MM.1S (cell line): Measurements from ENCODE around the gene EFNA5.

Experiments
- DNase-seq: peaks from one replicate; pipeline ENCODE4 v3.0.0-alpha.2; 2015
- H2AFZ ChIP-seq: fragments of 300-600 bp; sonication (generic); 2 replicates; pipeline ENCODE4 v1.6.0; 2016; ENCODE audit warnings: antibody characterized with exemption, low read length
- H3F3A ChIP-seq: fragments of 300-600 bp; sonication (generic); 2 replicates; pipeline ENCODE4 v1.6.1; 2016; ENCODE audit warnings: mild to moderate bottlenecking, antibody characterized with exemption, low read length, moderate library complexity, mixed read lengths; ENCODE audit not compliant: insufficient read depth
- H3K27ac ChIP-seq: fragments of 300-600 bp; sonication (generic); 2 replicates; pipeline ENCODE4 v1.5.1; 2016; ENCODE audit warnings: mild to moderate bottlenecking, low read length
- H3K27me3 ChIP-seq: fragments of 300-600 bp; sonication (generic); replicated peaks from 2 replicates; pipeline ENCODE4 v1.6.0; 2016; ENCODE audit warnings: low read length; ENCODE audit not compliant: insufficient read depth
- H3K36me3 ChIP-seq: fragments of 300-600 bp; sonication (generic); replicated peaks from 2 replicates; pipeline ENCODE4 v1.6.1; 2016; ENCODE audit warnings: mild to moderate bottlenecking, low read length, mixed read lengths; ENCODE audit not compliant: insufficient read depth
- H3K4me1 ChIP-seq: fragments of 300-600 bp; sonication (generic); 2 replicates; pipeline ENCODE4 v1.6.1; 2016; ENCODE audit warnings: low read length, mixed read lengths
- H3K4me2 ChIP-seq: fragments of 300-600 bp; sonication (generic); 2 replicates; pipeline ENCODE4 v1.6.0; 2016; ENCODE audit warnings: low read depth, low read length
- H3K4me3 ChIP-seq: fragments of 300-600 bp; sonication (generic); 2 replicates; pipeline ENCODE4 v1.5.1; 2016; ENCODE audit warnings: low read length, mixed read lengths
- H3K79me2 ChIP-seq: fragments of 300-600 bp; sonication (generic); 2 replicates; pipeline ENCODE4 v1.6.1; 2016; ENCODE audit warnings: mixed run types, low read length, mixed read lengths
- H3K9ac ChIP-seq: fragments of 300-600 bp; sonication (generic); 2 replicates; pipeline ENCODE4 v1.6.1; 2016; ENCODE audit warnings: low read length, mixed read lengths
- H3K9me2 ChIP-seq: fragments of 300-600 bp; sonication (generic); replicated peaks from 2 replicates; pipeline ENCODE4 v1.6.1; 2016; ENCODE audit warnings: mild to moderate bottlenecking, low read length, mixed read lengths; ENCODE audit not compliant: insufficient read depth
- H3K9me3 ChIP-seq: fragments of 300-600 bp; sonication (generic); replicated peaks from 2 replicates; pipeline ENCODE4 v1.6.1; 2016; ENCODE audit warnings: mild to moderate bottlenecking, low read length, mixed read lengths; ENCODE audit not compliant: insufficient read depth
- H4K20me1 ChIP-seq: fragments of 300-600 bp; sonication (generic); 2 replicates; pipeline ENCODE4 v1.6.1; 2016; ENCODE audit warnings: mild to moderate bottlenecking, low read length, moderate library complexity, mixed read lengths; ENCODE audit not compliant: insufficient read depth
- EZH2 ChIP-seq: fragments of 300-600 bp; sonication (generic); optimal IDR thresholded peaks from 2 replicates; pipeline ENCODE3; 2017; ENCODE audit warnings: low read depth, mild to moderate bottlenecking, antibody characterized with exemption, low read length, mixed read lengths
- EZH2phosphoT487 ChIP-seq: fragments of 300-600 bp; sonication (generic); IDR thresholded peaks from 2 replicates; pipeline ENCODE4 v1.6.1; 2018; ENCODE audit warnings: antibody characterized with exemption, low read length
- TF ChIP-seq, protein P1 (sequence below): fragments of 300-600 bp; sonication (generic); IDR thresholded peaks from 2 replicates; pipeline ENCODE4 v1.5.1; 2016; ENCODE audit warnings: antibody characterized with exemption, low read length, mixed read lengths

EFNA5 gene

DNA sequence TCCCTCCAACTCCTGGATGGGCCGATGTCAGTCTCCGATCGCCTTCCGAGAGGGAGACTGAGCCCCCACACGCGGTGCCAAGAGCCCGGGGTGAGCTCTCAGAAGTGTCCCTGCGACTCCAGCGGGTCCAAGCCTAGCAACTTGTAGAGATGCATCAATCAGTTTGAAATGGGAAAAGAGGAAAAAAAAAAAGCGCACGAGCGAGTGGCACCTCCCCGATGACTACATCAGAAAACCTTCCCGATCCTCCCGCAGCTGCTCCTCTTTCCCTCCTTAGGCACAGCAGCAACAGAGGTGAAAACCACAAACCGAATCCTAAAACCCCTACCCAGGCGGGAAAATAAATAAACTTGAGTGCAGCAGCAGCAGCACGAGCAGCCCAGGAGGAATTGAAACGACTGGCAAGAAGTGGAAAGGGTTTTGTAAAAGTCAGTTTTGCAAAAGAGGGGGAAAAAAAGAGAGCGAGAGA is 1.0 kb upstream of the EFNA5 start:
- Histone ChIP-seq H3K36me3 (no peaks in the 10 kb centered on the region), H3K4me1 (no peaks in the 10 kb centered on the region), H3K79me2 (no peaks in the 10 kb centered on the region), H3F3A (peaks cover 15% of the 10 kb centered on the region), H4K20me1 (no peaks in the 10 kb centered on the region), H3K4me3 (peak overlapping the region; percentile 58), H3K9me3 (no peaks in the 10 kb centered on the region), H3K4me2 (peak overlapping the region; percentile 95), H3K9ac (peak overlapping the region; percentile 27; the same call in 1 of the 2 replicates), H3K27ac (no peak overlapping the region), H3K9me2 (no peaks in the 10 kb centered on the region), H3K27me3 (no peaks in the 10 kb centered on the region), H2AFZ (peak overlapping the region; percentile 89)
- TF ChIP-seq, protein P1, sequence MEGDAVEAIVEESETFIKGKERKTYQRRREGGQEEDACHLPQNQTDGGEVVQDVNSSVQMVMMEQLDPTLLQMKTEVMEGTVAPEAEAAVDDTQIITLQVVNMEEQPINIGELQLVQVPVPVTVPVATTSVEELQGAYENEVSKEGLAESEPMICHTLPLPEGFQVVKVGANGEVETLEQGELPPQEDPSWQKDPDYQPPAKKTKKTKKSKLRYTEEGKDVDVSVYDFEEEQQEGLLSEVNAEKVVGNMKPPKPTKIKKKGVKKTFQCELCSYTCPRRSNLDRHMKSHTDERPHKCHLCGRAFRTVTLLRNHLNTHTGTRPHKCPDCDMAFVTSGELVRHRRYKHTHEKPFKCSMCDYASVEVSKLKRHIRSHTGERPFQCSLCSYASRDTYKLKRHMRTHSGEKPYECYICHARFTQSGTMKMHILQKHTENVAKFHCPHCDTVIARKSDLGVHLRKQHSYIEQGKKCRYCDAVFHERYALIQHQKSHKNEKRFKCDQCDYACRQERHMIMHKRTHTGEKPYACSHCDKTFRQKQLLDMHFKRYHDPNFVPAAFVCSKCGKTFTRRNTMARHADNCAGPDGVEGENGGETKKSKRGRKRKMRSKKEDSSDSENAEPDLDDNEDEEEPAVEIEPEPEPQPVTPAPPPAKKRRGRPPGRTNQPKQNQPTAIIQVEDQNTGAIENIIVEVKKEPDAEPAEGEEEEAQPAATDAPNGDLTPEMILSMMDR = no peak
- TF ChIP-seq EZH2phosphoT487 (no peak), EZH2 (no peak)
- DNase-seq = peak; percentile 10

DNA sequence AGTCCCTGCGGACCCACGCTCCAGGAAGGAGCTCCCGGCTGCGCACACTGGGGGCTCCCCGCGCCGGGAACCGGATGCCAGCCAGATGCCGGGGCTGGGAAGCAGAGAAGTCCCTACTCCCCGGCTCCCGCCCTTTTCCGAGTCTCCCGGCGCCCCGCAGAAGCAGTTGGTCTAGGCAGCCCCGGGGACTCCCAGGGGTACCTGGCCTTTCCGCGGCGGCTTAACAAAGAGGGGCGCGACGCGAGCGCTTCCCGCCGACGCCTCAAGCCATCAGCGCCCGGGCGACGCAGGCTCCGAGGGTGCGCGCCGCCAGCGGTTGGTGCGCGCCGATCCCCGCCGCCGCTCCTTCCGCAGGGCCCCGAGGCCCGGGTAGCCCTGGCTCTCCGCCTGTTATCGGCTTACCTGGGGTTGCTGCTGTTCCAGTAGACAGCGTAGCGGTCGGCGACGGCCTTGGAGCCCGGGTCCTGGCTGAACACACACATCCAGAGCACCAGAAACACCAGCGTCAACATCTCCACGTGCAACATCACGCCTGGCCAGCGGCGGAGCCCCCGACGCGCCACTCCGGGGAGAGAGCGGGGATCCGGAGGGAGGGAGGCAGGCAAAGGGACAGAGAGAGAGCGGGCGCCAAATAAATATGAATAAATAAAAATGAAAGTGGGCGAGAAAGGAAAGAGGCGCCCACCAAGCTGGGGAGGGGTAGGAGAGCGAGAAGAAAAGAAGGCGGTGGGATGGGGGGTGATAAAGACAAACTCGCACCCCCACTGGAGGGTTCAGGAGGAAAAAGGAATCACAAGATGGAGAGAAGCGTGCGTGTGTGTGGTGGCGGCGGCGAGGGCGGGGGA is 428 bp downstream of the EFNA5 start:
- H2AFZ ChIP-seq = peak overlapping the region; percentile 79
- no peaks in the 10 kb centered on the region for H4K20me1 ChIP-seq
- H3K79me2 ChIP-seq = no peaks in the 10 kb centered on the region
- DNase-seq = peak; percentile 52
- H3K9ac ChIP-seq = peak overlapping the region; percentile 7; the same call in 1 of the 2 replicates
- H3K9me2 ChIP-seq = no peaks in the 10 kb centered on the region
- no peaks in the 10 kb centered on the region for H3K4me1 ChIP-seq
- peaks cover 15% of the 10 kb centered on the region for H3F3A ChIP-seq
- H3K27me3 ChIP-seq = no peaks in the 10 kb centered on the region
- H3K4me3 ChIP-seq = peak overlapping the region; percentile 58
- peak overlapping the region; percentile 95 for H3K4me2 ChIP-seq
- H3K36me3 ChIP-seq = no peaks in the 10 kb centered on the region
- no peak overlapping the region for H3K27ac ChIP-seq
- H3K9me3 ChIP-seq = no peaks in the 10 kb centered on the region
- TF ChIP-seq EZH2 (no peak), EZH2phosphoT487 (no peak)
- TF ChIP-seq, protein P1 = no peak

DNA sequence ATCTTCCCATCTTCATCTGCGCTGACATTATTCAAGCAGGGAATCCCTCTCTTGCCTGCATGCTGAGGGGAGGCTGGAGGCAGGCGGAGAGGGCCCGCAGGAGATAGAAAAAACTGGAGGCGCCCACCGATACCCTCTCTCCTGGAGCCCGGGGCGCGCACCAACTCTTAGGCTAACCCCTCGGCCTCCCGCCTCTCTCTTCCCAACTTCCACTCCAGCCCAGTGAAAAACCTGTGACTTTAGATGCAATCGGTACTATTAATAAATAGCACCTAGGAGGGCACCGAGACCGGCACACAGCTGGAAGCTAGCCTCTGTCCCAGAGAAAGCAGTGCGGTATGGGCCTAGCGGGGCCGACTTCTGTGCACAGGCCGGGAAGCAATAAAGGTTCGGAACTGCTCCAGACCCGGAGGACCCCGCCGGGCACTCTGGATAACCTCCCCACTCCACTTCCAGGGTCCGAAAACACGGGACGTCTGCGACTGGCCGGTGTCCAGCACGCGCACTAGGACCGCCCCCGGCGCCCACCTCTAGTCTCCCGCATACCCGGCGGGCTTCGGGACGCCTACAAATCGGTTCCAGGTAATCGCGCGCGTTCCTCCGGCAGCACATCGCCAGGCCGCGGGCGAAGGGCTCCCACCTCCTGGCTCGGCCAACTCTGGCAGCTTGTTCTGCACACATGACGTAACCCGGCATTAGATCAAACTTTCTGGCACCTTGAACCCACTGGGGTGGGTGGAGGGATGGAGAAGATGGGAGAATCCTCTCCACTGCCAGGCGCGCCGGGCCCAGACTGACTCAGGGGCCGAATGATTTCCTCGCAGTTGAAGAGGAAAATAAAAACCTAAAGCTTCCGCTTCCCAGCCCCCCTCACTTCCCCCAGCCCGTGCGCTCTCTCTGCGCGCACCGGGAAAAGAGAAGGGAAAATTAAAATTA is 1.4 kb downstream of the EFNA5 start:
- no peaks in the 10 kb centered on the region for H3K27me3 ChIP-seq
- H3K27ac ChIP-seq = no peak overlapping the region
- H3K79me2 ChIP-seq = no peaks in the 10 kb centered on the region
- H3K9me2 ChIP-seq = no peaks in the 10 kb centered on the region
- H3F3A ChIP-seq = peaks cover 15% of the 10 kb centered on the region
- H3K4me3 ChIP-seq = peak overlapping the region; percentile 58; the same call in 1 of the 2 replicates
- H3K4me1 ChIP-seq = no peaks in the 10 kb centered on the region
- no peak overlapping the region for H3K9ac ChIP-seq
- DNase-seq = no peak
- H3K36me3 ChIP-seq = no peaks in the 10 kb centered on the region
- H3K4me2 ChIP-seq = peak overlapping the region; percentile 95
- no peaks in the 10 kb centered on the region for H4K20me1 ChIP-seq
- TF ChIP-seq EZH2phosphoT487 (no peak), EZH2 (no peak)
- TF ChIP-seq, protein P1 = no peak
- H2AFZ ChIP-seq = no peak overlapping the region
- H3K9me3 ChIP-seq = no peaks in the 10 kb centered on the region
